Daoy (cell line): Measurements from ENCODE around the gene F10. TPM values are rescaled to one million over a fixed set of nuclear protein-coding genes. Genes with fewer than 3 reads are reported as not detected.

Source experiments
- DNase-seq: peaks from one replicate; pipeline ENCODE4 v3.0.0-alpha.2; 2015; ENCODE audit warnings: low read depth
- total RNA-seq: library from RNA; depleted of rRNA; stranded (reverse); fragments of >200 nt; shearing (Covaris generic); gene quantifications from 2 replicates; pipeline ENCODE4 v1.2.3, GENCODE V29; 2014

F10 gene
- total RNA-seq, 1 experiment from 2014 or later: not detected

DNA sequence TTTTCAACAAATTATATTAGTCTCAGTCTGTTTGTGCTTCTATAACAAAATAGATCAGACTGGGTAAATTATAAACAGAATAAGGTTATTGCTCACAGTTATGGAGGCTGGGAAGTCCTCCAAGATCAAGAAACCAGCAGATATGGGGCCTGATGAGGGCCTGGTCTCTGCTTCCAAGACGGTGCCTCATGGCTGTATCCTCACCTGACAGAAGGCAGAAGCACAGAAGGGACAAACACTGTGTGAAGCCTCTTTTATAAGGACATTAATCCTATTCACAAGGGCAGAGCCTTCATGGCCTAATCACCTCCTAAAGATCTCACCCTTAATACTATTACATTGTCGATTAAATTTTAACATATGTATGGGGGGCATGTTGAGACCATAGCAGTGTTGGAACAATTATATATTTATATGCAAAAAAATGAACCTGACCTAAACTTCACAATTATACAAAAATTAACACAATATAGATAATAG, 12.7 kb downstream of the F10 start:
- no peak for DNase-seq

DNA sequence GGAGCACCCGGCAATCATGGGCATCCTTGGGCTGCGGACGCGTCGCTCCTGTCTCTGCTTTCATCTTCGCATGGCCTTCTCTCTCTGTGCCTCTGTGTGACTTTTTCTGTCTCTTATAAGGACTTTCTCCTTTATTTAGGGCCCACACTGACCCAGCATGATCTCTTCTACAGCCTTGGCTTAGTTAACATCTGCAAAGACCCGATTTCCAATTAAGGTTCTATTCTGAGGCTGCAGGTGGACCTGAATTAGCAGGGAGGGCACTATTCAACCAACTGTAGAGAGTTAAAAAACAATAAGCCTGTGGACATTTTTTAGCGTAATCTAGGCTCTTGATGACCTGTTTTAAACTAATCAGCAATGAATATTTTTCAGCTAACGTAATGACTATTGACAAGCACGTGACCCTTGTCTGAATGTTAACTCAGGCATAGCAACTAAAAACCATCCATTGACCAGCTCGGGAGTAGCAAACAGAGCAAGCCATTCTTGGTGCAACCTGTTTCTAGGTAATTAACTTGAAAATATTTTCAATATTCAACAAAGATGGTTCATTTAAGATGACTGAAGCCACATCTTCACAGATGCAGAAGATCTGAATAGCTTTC, 15.2 kb downstream of the F10 start:
- no peak for DNase-seq

DNA sequence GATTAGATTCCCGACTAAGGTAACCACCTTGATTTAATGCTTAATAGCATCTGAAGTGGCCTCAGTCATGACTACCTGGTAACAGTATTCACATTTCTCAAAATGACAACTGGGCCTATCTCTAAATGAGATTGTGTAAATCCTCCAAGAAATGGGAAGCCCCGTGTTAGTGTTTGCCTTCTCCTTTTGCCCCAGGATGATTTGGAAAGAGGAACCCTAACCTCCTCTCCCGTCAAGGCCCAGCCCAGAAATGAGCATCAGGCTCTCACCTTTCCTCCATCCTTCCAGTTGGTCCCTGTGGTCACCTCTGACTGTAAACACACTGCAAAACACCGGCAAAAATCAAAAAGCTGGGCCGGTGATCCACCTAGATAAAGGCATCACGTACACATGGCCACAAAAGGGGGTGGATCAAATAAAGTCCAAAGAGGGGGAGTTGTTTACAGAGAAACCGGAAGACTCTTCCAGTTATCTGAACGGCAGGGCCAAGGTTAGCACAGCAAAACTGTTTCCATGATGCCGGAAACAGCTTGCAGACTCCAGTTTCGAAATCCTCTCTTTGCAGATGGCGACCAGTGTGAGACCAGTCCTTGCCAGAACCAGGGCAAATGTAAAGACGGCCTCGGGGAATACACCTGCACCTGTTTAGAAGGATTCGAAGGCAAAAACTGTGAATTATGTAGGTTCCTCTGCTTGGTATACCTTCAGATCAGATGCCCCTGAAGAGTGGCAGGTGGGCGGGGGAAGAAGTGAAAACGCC, 16.4 kb downstream of the F10 start:
- no peak for DNase-seq

DNA sequence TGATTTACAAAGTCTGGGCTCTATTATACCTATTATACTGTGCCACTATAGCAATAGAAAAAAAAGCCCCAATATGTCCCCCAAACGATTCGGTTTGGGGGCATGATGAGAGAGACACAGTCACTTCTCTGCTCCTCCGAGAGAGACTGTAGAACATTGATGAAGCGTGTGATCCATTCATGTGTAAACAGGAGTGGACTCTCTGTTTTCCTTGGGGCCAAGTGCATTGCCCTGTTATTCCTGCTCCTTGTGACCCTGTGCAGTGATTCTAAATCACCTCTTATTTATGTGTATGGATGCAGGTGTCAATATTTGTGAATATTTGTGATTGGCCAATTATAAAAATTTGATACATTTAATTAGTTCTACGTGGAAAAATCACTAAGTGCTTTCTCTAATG, 17.0 kb downstream of the F10 start:
- DNase-seq: no peak

DNA sequence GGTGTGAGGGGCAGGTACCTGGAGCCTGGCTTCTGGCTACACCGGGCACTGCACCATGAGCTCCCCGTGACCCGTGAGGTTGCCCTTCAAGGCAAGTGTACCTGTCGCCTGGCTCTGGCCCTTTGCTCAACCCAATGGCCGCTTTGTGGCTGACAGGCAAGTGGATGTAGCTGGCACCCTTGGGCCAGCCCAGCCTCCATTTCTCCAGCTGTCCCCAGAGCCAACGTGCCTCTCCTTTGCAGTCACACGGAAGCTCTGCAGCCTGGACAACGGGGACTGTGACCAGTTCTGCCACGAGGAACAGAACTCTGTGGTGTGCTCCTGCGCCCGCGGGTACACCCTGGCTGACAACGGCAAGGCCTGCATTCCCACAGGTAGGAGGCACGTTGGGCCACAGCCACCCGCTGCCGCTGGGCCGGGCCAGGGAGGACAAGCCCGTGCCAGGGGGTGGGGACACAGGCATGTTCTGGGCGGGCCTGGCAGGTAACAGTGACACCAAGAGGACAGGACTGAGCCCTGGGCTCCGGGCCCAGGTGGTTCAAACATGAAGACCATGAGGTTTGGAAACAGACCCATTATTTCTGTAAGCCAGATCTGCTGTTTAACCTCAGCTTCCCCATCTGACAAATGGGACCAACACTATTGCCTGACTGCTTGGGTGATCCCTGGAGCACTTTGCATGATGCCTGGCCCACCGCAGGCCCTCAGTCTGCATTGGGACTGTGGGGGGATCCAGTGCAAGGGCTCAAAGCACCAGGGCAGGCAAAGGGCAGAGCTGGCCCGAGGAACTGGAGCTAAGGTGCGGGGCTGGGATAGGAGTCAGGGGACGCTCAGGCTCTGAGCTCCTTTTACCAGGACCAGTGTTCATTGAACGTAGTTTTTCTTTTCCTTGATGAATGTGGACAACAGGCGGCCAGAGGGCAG, 18.3 kb downstream of the F10 start:
- no peak for DNase-seq

DNA sequence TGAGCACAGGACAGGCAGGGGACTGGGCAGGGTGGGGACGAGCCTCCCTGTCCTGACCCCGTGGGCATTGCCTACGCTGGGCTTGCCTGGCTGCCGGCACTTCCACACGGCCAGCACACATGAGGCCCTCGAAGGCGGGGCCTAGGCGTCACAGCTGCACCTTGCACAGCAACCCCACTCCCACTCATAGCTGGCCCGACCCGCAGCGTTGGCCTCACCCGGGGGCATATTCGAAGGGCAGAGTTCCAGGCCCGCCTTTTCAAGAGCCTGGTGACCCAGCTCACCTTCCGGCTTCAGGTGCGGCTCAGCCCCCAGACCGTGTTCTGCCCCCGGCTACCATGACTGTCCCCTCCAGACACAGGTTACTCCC, 19.0 kb downstream of the F10 start:
- DNase-seq: no peak

DNA sequence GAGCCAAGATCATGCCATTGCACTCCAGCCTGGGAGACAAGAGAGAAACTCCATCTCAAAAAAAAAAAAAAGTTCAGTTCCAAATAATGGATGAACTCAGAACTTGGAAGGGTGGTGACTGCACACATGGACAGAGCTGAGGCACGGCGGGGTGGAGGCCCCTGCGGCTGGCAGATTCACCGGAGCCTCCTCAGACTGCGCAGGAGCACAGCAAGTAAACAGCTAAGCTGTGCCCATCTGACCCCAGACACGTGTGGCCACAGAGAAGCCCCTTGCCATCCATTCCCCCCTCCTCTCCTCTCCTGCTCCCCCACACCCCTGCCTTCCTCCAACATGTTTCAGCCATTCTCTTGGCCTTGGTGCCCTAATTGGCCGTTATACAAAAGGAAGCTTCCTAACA, 20.3 kb downstream of the F10 start:
- DNase-seq: no peak

DNA sequence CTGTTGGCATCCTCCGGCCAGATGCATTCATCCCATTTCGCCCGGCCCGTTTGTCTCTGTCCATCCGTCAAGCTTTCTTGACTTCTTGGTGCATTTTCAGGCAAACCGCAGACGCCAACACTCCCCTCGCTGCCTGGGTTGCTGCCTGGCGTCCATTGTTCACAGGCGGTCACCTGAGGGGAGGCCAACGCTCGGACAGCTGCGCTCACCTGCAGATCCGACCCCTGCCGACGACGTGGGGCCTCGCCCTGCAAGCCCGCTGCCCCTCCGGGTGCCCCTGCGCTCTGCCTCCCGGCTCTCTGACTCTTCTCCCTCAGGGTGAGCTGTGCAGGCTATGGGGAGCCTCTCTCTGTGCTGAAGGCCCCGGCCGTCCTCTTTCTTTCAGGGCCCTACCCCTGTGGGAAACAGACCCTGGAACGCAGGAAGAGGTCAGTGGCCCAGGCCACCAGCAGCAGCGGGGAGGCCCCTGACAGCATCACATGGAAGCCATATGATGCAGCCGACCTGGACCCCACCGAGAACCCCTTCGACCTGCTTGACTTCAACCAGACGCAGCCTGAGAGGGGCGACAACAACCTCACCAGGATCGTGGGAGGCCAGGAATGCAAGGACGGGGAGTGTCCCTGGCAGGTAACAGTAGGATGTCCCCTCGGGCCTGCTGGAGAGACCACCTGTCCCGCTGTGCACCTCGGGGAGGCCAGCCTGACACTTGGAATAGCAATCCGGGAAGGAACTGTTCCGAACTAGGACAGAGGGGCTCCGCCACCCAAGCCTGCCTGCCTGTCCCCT, 21.1 kb downstream of the F10 start:
- no peak for DNase-seq

DNA sequence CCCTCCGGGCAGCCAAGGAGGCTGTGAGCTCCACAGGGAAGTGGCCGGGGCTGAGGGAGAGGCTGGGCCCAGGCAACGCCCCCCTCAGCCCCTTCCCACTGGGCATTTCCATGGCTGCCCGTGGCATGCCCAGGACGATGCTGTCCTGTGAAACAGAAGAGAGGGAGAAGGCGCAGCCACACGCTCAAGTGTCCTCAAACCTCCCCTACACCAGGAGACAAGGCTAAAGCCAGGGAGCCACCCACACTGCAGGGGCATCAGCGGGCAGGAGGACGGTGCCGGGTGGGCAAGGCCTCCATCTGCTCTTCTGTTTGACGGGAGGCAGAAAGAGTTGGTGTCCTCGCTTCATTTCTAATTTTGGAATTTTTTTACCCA, 21.6 kb downstream of the F10 start:
- no peak for DNase-seq

DNA sequence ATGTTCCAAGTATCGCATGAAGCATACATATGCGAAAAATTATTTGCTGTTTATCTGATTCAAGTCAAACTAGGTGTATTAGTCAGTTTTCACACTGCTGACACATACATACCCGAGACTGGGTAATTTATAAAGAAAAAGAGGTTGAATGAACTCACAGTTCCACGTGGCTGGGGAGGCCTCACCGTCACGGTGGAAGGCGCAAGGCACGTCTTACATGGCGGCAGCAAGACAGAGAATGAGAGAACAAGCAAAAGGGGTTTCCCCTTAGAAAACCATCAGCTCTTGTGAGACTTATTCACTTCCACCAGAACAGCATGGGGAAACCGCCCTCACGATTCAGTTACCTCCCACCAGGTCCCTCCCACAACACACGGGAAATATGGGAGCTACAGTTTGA, 22.9 kb downstream of the F10 start:
- DNase-seq: no peak

DNA sequence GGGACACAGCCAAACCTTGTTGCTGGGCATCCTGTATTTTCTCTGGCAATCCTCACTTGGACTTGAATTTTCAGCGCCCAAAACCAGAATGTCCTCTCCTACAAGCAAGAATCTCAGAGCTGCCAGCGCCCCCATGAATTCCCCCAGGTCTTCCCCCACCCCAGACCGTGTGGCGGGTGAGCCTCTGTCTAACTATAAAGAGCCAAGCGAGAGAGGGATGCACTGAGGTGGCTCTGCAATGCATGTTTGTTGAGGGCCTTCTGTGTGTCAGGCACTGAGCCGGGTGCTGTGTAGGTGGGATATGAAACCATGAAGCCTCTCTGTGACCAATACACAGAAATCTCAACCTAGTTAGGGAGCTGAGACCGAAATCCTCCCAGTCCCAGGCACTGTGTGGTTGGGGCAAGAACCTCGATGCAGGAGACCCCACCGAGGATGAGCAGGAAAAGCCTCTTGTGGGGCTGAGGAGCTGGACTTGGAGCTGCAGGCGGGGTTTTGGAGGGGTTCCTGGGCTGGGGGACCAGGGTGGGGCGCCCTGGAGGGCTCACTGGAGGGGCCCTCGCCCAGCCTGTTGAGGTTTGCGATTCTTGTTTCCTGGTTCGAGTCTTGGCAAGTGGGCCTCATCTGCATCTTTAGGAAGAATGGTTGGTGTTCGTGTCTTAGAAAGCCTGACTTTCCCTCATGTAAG, 23.5 kb downstream of the F10 start:
- DNase-seq: no peak

DNA sequence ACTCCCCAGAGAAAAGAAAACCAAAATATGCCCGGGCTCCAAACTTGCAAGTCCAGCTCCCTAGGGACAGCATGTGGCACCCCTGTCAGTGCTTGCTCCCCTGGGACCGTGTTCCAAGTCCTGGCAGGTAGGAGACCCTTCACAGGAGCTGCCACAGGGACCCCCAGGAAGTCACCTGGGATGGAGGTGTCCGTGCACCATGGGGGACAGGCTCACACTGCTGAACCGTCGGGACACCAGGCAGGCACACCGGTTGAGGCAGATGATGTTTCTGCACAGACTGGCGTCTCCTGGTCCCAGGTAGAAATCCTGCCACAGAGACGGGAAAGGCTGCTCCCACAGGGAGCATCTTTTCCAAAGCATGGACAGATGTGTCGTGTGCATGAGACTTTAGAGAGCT, 24.2 kb downstream of the F10 start:
- no peak for DNase-seq

DNA sequence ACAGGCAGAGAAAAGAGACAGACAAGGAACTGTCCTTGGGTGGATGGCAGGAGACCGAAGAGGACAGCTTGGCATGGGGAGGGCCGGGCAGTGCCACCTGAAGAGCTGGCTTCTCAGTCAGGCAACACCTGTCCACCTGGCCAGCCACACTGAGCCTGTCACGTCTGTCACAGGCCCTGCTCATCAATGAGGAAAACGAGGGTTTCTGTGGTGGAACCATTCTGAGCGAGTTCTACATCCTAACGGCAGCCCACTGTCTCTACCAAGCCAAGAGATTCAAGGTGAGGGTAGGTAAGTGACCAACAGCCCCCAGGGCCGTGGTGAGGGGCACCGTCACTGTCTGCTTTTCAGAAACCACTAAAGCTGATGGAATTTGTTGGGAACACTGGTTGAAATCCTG, 24.6 kb downstream of the F10 start:
- no peak for DNase-seq

DNA sequence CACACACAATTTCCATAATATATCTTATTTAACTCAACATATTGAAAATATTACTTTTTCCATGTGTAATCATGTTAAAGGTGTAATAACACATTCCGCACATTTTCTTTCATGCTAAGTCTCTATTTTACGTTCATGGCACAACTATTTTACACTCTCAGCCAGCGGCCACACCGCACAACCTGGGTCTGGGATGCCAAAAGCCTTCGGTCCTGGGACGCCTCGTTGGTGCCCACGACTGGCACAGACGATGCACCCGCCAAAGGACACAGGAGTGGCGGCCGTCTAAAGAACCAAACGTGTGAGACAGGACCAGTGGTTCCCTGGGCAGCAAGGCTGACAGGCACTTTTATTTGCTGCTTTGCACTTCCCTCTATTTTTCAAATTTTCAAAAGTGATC, 25.8 kb downstream of the F10 start:
- no peak for DNase-seq

DNA sequence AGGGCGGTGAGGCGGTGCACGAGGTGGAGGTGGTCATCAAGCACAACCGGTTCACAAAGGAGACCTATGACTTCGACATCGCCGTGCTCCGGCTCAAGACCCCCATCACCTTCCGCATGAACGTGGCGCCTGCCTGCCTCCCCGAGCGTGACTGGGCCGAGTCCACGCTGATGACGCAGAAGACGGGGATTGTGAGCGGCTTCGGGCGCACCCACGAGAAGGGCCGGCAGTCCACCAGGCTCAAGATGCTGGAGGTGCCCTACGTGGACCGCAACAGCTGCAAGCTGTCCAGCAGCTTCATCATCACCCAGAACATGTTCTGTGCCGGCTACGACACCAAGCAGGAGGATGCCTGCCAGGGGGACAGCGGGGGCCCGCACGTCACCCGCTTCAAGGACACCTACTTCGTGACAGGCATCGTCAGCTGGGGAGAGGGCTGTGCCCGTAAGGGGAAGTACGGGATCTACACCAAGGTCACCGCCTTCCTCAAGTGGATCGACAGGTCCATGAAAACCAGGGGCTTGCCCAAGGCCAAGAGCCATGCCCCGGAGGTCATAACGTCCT, 26.4 kb downstream of the F10 start:
- no peak for DNase-seq

DNA sequence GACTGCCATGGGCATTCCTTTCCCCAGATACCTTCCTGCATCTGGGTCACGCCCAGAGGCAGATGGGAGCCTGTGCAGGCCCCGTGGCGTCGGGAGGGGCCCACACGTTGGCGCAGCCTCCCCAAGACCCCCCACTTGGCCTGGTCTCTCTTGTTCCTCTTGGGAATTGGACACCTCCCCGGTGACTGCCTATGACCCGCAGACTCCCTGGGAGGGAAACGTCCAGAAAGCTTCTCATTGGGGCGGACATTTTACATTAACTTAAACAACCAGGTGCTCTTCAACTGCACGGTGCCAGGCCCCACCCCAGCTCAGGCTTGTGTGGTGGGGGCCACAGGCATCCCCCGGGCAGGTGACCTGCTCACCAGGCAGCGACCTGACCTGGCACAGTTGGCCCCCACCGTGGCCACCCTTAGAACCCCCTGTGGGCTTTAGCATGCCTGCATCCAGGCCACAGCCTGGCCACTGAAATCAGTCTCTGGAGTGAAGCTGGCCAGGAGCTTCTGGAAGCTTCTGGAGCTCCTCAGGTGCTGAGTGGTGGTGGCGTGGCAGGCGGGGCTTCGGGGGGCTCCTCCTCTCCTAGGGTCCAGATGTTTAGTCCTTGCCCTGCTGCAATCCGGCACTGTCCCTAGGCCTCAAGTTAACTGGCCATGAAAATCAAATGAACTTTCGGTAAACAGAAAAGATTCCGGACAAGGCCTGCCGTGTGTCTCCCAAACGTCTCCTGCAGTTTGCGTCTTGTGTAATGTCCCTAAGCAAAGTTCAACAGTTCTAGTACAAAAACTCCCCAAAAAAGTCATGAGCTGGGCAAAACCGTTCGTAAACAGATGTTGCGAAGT, 27.3 kb downstream of the F10 start:
- no peak for DNase-seq

DNA sequence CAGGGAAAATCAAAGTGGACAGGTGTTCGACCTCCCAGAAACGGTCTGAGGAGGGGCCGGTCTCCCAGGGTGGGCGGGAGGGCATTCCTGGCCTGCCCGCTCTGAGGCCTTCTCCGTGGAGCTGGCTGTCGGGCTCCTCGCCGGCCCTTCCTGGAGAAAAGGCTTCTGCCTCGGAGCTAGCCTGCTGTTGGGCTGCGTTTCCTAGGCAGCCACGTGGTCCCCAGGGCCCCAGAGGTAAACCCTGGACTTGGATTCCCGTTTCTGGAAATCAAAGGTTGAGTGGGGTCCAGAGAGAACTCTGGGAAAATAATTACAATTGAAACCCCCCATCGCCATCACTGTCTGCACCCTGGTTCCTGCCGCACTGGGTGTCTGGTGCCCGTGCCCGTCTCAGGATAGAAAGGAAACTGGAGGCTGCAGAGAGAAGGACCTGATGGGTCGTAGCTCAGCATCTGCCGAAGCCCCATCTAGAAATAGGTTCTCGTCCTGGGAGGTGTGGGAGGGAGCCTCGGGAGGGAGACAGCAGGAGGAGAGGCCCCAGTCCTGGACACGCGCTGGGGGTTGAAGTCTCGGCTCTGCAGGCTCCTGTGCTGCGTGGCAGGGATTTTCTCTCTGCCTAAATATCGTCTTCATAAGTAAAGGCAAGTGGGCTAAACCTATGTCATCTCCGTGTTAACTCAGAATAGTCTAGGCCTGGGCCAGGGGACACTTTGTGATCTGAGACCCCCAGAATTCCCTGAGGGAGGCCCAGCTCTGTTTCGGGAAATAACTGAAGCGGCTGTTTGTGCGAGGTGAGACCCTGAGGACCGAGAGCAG, 28.2 kb downstream of the F10 start:
- no peak for DNase-seq

DNA sequence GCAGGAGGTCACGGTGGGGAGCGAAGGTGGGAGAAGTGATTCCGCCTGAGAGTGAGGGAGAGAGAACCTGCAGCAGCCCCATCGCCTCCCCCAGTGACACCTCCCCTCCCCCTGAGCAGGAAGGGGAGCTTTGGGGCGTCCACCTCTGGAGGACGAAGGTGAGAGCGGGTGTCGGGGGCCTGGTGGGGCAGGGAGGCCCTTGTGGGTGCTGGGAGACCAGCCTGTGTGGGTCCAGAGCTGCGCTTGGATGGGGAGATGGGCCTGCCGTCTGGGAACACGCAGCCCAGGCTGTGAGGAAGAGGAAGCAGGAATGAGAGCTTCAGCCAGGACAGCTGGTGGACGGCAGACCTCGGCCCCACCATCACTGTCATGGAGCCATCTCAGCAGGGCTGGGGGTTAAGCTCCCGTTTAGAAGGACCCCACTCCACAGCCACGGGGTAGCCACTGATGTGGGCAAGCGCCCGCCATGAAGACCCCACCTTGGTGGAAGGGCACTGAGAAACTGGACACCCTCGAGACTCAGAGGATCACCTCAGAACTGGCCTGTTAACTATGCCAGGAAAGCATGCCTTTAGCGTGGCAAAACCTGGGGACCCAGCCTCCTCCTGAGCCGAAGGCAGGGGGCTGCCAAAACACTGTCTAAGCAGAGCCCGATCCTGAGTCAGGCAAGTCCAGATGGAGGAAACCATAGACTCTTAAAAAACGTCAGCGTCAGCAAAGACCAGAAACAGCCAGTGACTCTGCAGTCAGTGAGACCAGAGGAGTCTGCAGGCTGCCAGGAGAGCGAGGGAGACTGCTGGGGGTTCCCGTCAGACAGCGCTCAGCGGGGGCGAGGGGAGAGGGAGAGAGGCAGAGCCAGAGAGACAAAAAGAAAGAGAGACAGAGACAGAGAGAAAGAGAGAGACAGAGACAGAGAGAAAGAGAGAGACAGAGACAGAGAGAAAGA, 29.4 kb downstream of the F10 start:
- DNase-seq: peak; percentile 33
